Renal pelvis (tissue), 4 donors: ENCODE results near the gene PRKCE. TPM values are rescaled to one million over a fixed set of nuclear protein-coding genes. Genes with fewer than 3 reads are reported as not detected.

ENCODE experiments used
- DNase-seq: peaks from one replicate; pipeline ENCODE4 v3.0.0-alpha.2; 2013
- polyA plus RNA-seq, 3 donors: library from polyadenylated mRNA; unstranded; fragments of 120-200 nt; gene quantifications; one replicate each; pipeline ENCODE4 v1.2.1, GENCODE V29; 2013; ENCODE audit not compliant: insufficient read length in 3 of 3

The PRKCE gene
- polyA plus RNA-seq, 3 donors: 7.8 to 9.9 (median 7.8) TPM

GRCh38 chr2:46164529-46165301, 513.2 kb downstream of the PRKCE start:
- DNase-seq: peak; percentile 46

GRCh38 chr2:46165916-46166315, 514.4 kb downstream of the PRKCE start:
- no peak for DNase-seq

GRCh38 chr2:46167406-46167805, 515.9 kb downstream of the PRKCE start:
- no peak for DNase-seq

GRCh38 chr2:46167924-46168323, 516.4 kb downstream of the PRKCE start:
- DNase-seq: no peak

- no peak for DNase-seq
These were observed 518.0 kb downstream of the PRKCE start for GRCh38 chr2:46169467-46169866.

- DNase-seq: no peak
These were observed 518.6 kb downstream of the PRKCE start for GRCh38 chr2:46170026-46170425.

GRCh38 chr2:46170611-46171350, 519.3 kb downstream of the PRKCE start:
- DNase-seq: no peak

- no peak for DNase-seq
These were observed 520.0 kb downstream of the PRKCE start for GRCh38 chr2:46171411-46171953.

- DNase-seq: no peak
These were observed 520.6 kb downstream of the PRKCE start for GRCh38 chr2:46171996-46172546.

- DNase-seq: no peak
These were observed 521.6 kb downstream of the PRKCE start for GRCh38 chr2:46173030-46173429.

- DNase-seq: no peak
These were observed 522.3 kb downstream of the PRKCE start for GRCh38 chr2:46173636-46174250.

- no peak for DNase-seq
These were observed 523.1 kb downstream of the PRKCE start for GRCh38 chr2:46174345-46175170.

GRCh38 chr2:46175419-46175818, 523.9 kb downstream of the PRKCE start:
- no peak for DNase-seq

- no peak for DNase-seq
These were observed 526.1 kb downstream of the PRKCE start for GRCh38 chr2:46177461-46178089.

- DNase-seq: peak; percentile 23
These were observed 527.7 kb downstream of the PRKCE start for GRCh38 chr2:46179037-46179621.

- DNase-seq: no peak
These were observed 528.7 kb downstream of the PRKCE start for GRCh38 chr2:46180189-46180588.

GRCh38 chr2:46181306-46181705, 529.8 kb downstream of the PRKCE start:
- no peak for DNase-seq

- DNase-seq: no peak
These were observed 530.5 kb downstream of the PRKCE start for GRCh38 chr2:46181789-46182530.

GRCh38 chr2:46183426-46183825, 532.0 kb downstream of the PRKCE start:
- no peak for DNase-seq
